ENCODE measurements around the gene ST8SIA4. TPM values are rescaled to one million over a fixed set of nuclear protein-coding genes. Genes with fewer than 3 reads are reported as not detected.
"Not testable (repeated sequence)": the region's sequence is repeated elsewhere in the genome, so short reads cannot be mapped to it uniquely, and the experiment has no call there.

The ST8SIA4 gene
- total and polyA plus RNA-seq, 7 donors = 0.27 to 2.5 (median 0.77) TPM

GRCh38 chr5:100790170-100790665, 112.9 kb downstream of the ST8SIA4 start:
- no peak overlapping the region for H3K4me3 ChIP-seq
- no peaks in the 10 kb centered on the region for H3K4me1 ChIP-seq
- intact Hi-C loops (cut with DNase I) = no loop called here
- 58 to 69% (median 63%) methylated on average over 4 of the region's 4 CpGs for WGBS, 3 donors
- TF ChIP-seq, protein P1, sequence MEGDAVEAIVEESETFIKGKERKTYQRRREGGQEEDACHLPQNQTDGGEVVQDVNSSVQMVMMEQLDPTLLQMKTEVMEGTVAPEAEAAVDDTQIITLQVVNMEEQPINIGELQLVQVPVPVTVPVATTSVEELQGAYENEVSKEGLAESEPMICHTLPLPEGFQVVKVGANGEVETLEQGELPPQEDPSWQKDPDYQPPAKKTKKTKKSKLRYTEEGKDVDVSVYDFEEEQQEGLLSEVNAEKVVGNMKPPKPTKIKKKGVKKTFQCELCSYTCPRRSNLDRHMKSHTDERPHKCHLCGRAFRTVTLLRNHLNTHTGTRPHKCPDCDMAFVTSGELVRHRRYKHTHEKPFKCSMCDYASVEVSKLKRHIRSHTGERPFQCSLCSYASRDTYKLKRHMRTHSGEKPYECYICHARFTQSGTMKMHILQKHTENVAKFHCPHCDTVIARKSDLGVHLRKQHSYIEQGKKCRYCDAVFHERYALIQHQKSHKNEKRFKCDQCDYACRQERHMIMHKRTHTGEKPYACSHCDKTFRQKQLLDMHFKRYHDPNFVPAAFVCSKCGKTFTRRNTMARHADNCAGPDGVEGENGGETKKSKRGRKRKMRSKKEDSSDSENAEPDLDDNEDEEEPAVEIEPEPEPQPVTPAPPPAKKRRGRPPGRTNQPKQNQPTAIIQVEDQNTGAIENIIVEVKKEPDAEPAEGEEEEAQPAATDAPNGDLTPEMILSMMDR (IDR thresholded peaks at IDR 0.05) = no peak
- no peak for ATAC-seq
- DNase-seq = no peak
- no peaks in the 10 kb centered on the region for H3K27me3 ChIP-seq (ENCODE audit: insufficient read depth in 3 of 3, low read length in 2 of 3)
- H3K9me3 ChIP-seq = no peaks in the 10 kb centered on the region
- no peak overlapping the region for H3K27ac ChIP-seq
- H3K36me3 ChIP-seq (ENCODE audit: insufficient read depth in 1 of 2, low read depth in 1 of 2) = no peaks in the 10 kb centered on the region

GRCh38 chr5:100789694-100790093, 113.4 kb downstream of the ST8SIA4 start:
- Histone ChIP-seq H3K4me1 (no peaks in the 10 kb centered on the region), H3K9me3 (no peaks in the 10 kb centered on the region), H3K27me3 (ENCODE audit: insufficient read depth in 3 of 3, low read length in 2 of 3) (no peaks in the 10 kb centered on the region), H3K36me3 (ENCODE audit: insufficient read depth in 1 of 2, low read depth in 1 of 2) (no peaks in the 10 kb centered on the region), H3K27ac (no peak overlapping the region), H3K4me3 (no peak overlapping the region)
- DNase-seq (no peak), ATAC-seq (no peak)
- intact Hi-C loops (cut with DNase I) = no loop called here
- WGBS, 3 donors = 77 to 80% (median 79%) methylated on average over 5 of the region's 5 CpGs
- TF ChIP-seq, protein P1 (IDR thresholded peaks at IDR 0.05) = no peak

DNA sequence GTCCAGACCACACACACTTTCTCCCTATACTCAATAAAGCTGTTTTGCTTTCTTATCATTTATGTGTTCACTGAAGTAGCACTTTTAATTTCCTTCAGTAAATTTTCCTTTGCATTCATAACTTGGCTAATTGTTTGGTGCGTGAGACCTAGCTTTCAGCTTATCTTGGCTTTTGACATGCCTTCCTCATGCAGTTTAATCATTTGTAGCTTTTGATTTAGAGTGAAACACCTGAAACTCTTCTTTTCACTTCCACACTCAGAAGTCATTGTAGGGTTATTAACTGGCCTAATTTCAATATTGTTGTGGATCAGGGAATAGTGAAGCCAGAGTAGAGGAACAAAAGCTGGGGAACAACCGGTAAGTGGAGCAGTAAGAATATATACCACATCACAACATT, 114.7 kb downstream of the ST8SIA4 start:
- H3K27ac ChIP-seq = no peak overlapping the region
- intact Hi-C loops (cut with DNase I) = no loop called here
- no peak overlapping the region for H3K4me3 ChIP-seq
- no peak for ATAC-seq
- no peaks in the 10 kb centered on the region for H3K36me3 ChIP-seq (ENCODE audit: insufficient read depth in 1 of 2, low read depth in 1 of 2)
- no peaks in the 10 kb centered on the region for H3K9me3 ChIP-seq
- no peaks in the 10 kb centered on the region for H3K4me1 ChIP-seq
- TF ChIP-seq, protein P1 (IDR thresholded peaks at IDR 0.05) = no peak
- no peaks in the 10 kb centered on the region for H3K27me3 ChIP-seq (ENCODE audit: insufficient read depth in 3 of 3, low read length in 2 of 3)
- WGBS, 3 donors = 87 to 93% (median 92%) methylated on average over 2 of the region's 2 CpGs
- DNase-seq = no peak

DNA sequence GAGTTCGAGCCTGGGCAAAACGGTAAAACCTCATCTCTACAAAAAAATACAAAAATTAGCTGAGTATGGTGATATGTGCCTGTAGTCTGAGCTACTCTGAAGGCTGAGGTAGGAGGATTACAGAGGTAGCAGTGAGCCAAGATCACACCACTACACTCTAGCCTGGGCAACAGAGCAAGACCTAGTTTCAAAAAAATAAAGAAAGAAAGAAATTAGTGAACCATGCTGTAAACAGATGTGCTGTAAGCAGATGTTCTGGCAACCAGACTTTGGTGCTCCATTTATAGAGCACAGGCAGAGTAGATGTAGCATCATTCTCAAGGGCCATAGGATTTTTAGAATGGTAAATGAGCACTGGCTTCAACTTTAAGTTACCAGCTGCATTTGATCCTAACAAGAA, 115.4 kb downstream of the ST8SIA4 start:
- no peaks in the 10 kb centered on the region for H3K4me1 ChIP-seq
- no peaks in the 10 kb centered on the region for H3K27me3 ChIP-seq (ENCODE audit: insufficient read depth in 3 of 3, low read length in 2 of 3)
- TF ChIP-seq, protein P1 (IDR thresholded peaks at IDR 0.05) = no peak
- DNase-seq (no peak), ATAC-seq (no peak)
- no peak overlapping the region for H3K27ac ChIP-seq
- H3K4me3 ChIP-seq = no peak overlapping the region
- H3K36me3 ChIP-seq (ENCODE audit: insufficient read depth in 1 of 2, low read depth in 1 of 2) = no peaks in the 10 kb centered on the region
- 91 to 94% (median 92%) methylated on average over 2 of the region's 2 CpGs for WGBS, 3 donors
- intact Hi-C loops (cut with DNase I) = no loop called here
- H3K9me3 ChIP-seq = no peaks in the 10 kb centered on the region

GRCh38 chr5:100785536-100785935, 117.5 kb downstream of the ST8SIA4 start:
- ATAC-seq; H3K4me3 ChIP-seq; H3K36me3 ChIP-seq (ENCODE audit: insufficient read depth in 1 of 2, low read depth in 1 of 2); H3K4me1 ChIP-seq; H3K27ac ChIP-seq; H3K27me3 ChIP-seq (ENCODE audit: insufficient read depth in 3 of 3, low read length in 2 of 3); H3K9me3 ChIP-seq: not testable (repeated sequence)
- 95 to 99% (median 97%) methylated on average over 13 to 18 of the region's 19 CpGs for WGBS, 3 donors
- intact Hi-C loops (cut with DNase I) = loop anchor here in 1 of 2 donors (2.0 kb wide), 1 partner anchor 43 kb away; no protein-coding TSS in a partner anchor
- DNase-seq = peak in 1 of 2 donors; percentile 42

All from psoas muscle (tissue), 8 donors.